GM21423 (cell line): ENCODE results near the gene NPIPA8.
"Not testable (repeated sequence)": the region's sequence is repeated elsewhere in the genome, so short reads cannot be mapped to it uniquely, and the experiment has no call there.

ENCODE experiments used
- ATAC-seq: cut with Tn5 transposase; IDR thresholded peaks from one replicate; pipeline ENCODE4 v1.9.1; 2021; ENCODE audit warnings: mild to moderate bottlenecking, moderate library complexity; ENCODE audit not compliant: unreplicated experiment

Gene NPIPA8

DNA sequence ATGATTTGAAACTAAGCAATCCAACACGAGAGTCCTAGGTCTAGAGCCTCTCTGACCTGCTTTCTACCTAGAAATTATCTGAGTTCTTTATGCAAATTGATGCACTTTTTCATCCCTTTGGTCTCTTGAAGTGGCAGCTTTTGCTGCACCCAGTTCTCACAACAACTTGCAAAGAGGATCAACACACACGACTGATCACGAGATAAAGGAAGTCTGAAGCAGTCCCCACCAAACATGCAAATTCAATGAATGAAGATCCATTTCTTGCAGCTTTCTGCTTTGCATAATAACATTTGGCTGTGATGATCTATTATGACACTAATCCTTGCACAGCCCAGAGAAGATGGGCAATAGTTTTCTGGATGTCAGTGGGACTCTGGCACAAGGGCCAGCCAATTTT is 56.2 kb downstream of the NPIPA8 start:
- ATAC-seq, result not testable (repeated sequence)

DNA sequence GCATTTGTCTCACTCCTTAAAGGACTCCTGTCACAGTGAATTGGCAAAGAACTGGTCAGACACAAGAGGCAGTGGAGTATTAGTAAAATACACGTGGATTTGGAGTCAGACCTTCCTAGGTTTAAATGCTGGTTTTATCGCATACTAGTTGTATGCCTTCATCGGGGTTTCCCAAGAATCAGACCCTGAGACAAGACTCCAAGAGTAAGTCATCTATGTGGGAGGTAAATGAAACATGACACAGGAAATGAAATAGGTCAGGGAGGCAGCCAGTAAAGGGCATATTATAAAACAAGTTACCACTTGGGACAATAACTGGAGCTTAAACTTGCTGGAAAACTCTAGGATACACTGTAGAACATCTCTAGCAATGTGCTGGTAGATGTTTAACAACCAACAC is 59.8 kb downstream of the NPIPA8 start:
- ATAC-seq, result not testable (repeated sequence)

GRCh38 chr16:18270171-18270570 is 66.4 kb downstream of the NPIPA8 start:
- not testable (repeated sequence) for ATAC-seq
